Measurements from ENCODE around the gene RAB40B.

- TF ChIP-seq ZBTB7A (IDR thresholded peaks at IDR 0.05; ENCODE audit: low read depth) (no peak), EP300 (IDR thresholded peaks at IDR 0.05; ENCODE audit: borderline replicate concordance) (no peak), REST (IDR thresholded peaks at IDR 0.05; ENCODE audit: low read depth) (no peak), MAX (IDR thresholded peaks at IDR 0.05) (no peak), RAD21 (IDR thresholded peaks at IDR 0.05; ENCODE audit: low read depth) (no peak), TEAD4 (IDR thresholded peaks at IDR 0.05) (no peak), FOXM1 (IDR thresholded peaks at IDR 0.05; ENCODE audit: borderline replicate concordance, low read depth) (no peak), CEBPB (IDR thresholded peaks at IDR 0.05) (no peak), CREB1 (IDR thresholded peaks at IDR 0.05; ENCODE audit: low read depth) (no peak), TAF1 (IDR thresholded peaks at IDR 0.05; ENCODE audit: low read depth) (no peak), TCF12 (IDR thresholded peaks at IDR 0.05; ENCODE audit: low read depth) (no peak), YY1 (IDR thresholded peaks at IDR 0.05; ENCODE audit: low read depth) (no peak), NFIC (IDR thresholded peaks at IDR 0.05) (no peak), EGR1 (IDR thresholded peaks at IDR 0.05) (no peak)
Measured at GRCh38 chr17:82687871-82688270, 10.6 kb downstream of the RAB40B start.

All from Ishikawa (cell line).